ENCODE results near the gene GDI2. TPM values are rescaled to one million over a fixed set of nuclear protein-coding genes. Genes with fewer than 3 reads are reported as not detected.

Gene GDI2
- total RNA-seq, 2 donors from 2014 or later = 179 to 185 TPM

GRCh38 chr10:5806745-5807144 lies 6.5 kb downstream of the GDI2 start:
- Histone ChIP-seq H3K4me1 (peaks cover 56% of the 10 kb centered on the region), H3K4me3 (no peak overlapping the region), H3K36me3 (replicated peaks in 1 of 2; ENCODE audit: insufficient read depth in 1 of 2, low read depth in 2 of 2) (no peaks in the 10 kb centered on the region), H3K27me3 (no peaks in the 10 kb centered on the region), H3K9me3 (no peaks in the 10 kb centered on the region), H3K27ac (no peak overlapping the region)
- DNase-seq = no peak
- 35 to 53% methylated on average over 2 of the region's 2 CpGs for WGBS, 2 donors
- intact Hi-C loops (cut with DNase I) = no loop called here
- no peak for ATAC-seq
- TF ChIP-seq, protein P1, sequence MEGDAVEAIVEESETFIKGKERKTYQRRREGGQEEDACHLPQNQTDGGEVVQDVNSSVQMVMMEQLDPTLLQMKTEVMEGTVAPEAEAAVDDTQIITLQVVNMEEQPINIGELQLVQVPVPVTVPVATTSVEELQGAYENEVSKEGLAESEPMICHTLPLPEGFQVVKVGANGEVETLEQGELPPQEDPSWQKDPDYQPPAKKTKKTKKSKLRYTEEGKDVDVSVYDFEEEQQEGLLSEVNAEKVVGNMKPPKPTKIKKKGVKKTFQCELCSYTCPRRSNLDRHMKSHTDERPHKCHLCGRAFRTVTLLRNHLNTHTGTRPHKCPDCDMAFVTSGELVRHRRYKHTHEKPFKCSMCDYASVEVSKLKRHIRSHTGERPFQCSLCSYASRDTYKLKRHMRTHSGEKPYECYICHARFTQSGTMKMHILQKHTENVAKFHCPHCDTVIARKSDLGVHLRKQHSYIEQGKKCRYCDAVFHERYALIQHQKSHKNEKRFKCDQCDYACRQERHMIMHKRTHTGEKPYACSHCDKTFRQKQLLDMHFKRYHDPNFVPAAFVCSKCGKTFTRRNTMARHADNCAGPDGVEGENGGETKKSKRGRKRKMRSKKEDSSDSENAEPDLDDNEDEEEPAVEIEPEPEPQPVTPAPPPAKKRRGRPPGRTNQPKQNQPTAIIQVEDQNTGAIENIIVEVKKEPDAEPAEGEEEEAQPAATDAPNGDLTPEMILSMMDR (IDR thresholded peaks at IDR 0.05) = no peak
- no peak for TF ChIP-seq POLR2A (IDR thresholded peaks at IDR 0.05)

DNA sequence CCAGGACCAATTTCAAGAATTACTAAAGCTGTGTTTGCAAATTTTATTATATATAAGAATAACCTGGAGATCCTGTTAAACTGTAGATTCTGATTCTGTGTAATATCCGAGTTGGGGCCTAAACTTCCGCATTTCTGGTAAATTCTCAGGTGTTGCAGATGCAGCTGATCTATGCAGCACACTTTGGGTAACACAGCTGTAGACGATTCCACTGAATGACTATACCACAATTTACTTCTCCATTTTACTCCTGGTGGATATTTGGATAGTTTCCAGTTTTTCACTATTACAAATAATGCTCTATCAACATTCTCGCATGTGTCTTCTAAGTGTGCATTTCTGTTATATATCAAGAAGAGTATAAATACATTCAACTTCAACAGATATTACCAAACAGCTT lies 7.5 kb downstream of the GDI2 start:
- H3K9me3 ChIP-seq = no peaks in the 10 kb centered on the region
- intact Hi-C loops (cut with DNase I) = no loop called here
- no peaks in the 10 kb centered on the region for H3K36me3 ChIP-seq (replicated peaks in 1 of 2; ENCODE audit: insufficient read depth in 1 of 2, low read depth in 2 of 2)
- 60 to 81% methylated on average over 4 of the region's 4 CpGs for WGBS, 2 donors
- H3K4me3 ChIP-seq = no peak overlapping the region
- TF ChIP-seq, protein P1 (IDR thresholded peaks at IDR 0.05) = no peak
- no peak for TF ChIP-seq POLR2A (IDR thresholded peaks at IDR 0.05)
- no peak overlapping the region for H3K27ac ChIP-seq
- ATAC-seq (no peak), DNase-seq (no peak)
- no peaks in the 10 kb centered on the region for H3K27me3 ChIP-seq
- H3K4me1 ChIP-seq = peaks cover 55% of the 10 kb centered on the region

GRCh38 chr10:5805260-5805659 lies 8.0 kb downstream of the GDI2 start:
- Histone ChIP-seq H3K4me1 (peaks cover 50% of the 10 kb centered on the region), H3K27ac (no peak overlapping the region), H3K9me3 (no peaks in the 10 kb centered on the region), H3K36me3 (replicated peaks in 1 of 2; ENCODE audit: insufficient read depth in 1 of 2, low read depth in 2 of 2) (no peaks in the 10 kb centered on the region), H3K4me3 (no peak overlapping the region), H3K27me3 (no peaks in the 10 kb centered on the region)
- ATAC-seq = no peak
- DNase-seq = no peak
- no peak for TF ChIP-seq POLR2A (IDR thresholded peaks at IDR 0.05)
- TF ChIP-seq, protein P1 (IDR thresholded peaks at IDR 0.05) = no peak
- 91 to 95% methylated on average over 2 of the region's 2 CpGs for WGBS, 2 donors
- intact Hi-C loops (cut with DNase I) = no loop called here

DNA sequence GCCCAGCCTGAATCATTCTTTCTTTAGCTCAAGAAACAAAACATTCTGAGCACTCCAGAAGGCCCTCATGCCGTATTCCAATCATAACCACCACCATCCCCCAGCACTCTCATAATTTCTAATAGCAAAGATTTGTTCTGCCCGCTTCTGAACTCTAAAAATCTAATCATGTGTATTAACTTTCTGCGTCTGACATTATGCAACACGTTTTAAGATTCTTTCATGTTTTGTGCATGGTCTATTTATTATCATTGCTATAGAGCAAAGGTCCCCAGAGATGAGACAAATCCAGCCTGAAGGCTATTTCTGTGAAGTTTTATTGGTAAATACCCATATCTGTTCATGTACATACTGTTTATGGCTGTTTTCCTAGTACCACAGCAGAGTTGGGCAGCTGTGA lies 8.8 kb downstream of the GDI2 start:
- Histone ChIP-seq H3K27me3 (no peaks in the 10 kb centered on the region), H3K27ac (no peak overlapping the region), H3K36me3 (replicated peaks in 1 of 2; ENCODE audit: insufficient read depth in 1 of 2, low read depth in 2 of 2) (peaks cover 0 to 2% of the 10 kb centered on the region in 2 donors), H3K9me3 (no peaks in the 10 kb centered on the region), H3K4me3 (no peak overlapping the region), H3K4me1 (peaks cover 42% of the 10 kb centered on the region)
- TF ChIP-seq, protein P1 (IDR thresholded peaks at IDR 0.05) = no peak
- TF ChIP-seq POLR2A (IDR thresholded peaks at IDR 0.05) = no peak
- ATAC-seq (no peak), DNase-seq (no peak)
- intact Hi-C loops (cut with DNase I) = no loop called here
- WGBS, 2 donors = 84 to 92% methylated on average over 4 of the region's 4 CpGs

DNA sequence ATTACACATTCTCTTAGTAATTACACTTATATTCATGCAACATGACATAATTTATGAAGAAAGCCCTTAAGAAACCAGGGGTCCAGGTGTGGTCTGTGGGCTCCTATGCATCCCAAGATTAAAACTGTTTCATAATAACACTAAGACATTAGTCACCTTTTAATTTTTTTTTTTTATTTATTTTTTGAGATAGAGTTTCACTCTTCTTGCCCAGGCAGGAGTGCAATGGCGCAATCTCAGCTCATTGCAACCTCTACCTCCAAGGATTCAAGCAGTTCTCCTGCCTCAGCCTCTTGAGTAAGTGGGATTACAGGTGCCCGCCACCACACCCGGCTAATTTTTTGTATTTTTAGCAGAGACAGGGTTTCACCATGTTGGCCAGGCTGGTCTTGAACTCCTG lies 12.5 kb downstream of the GDI2 start:
- H3K4me3 ChIP-seq = no peak overlapping the region
- TF ChIP-seq, protein P1 (IDR thresholded peaks at IDR 0.05) = no peak
- no peak for TF ChIP-seq POLR2A (IDR thresholded peaks at IDR 0.05)
- no peak for DNase-seq
- H3K4me1 ChIP-seq = peaks cover 24% of the 10 kb centered on the region
- H3K9me3 ChIP-seq = no peaks in the 10 kb centered on the region
- H3K27ac ChIP-seq = no peak overlapping the region
- intact Hi-C loops (cut with DNase I) = no loop called here
- no peak for ATAC-seq
- no peaks in the 10 kb centered on the region for H3K27me3 ChIP-seq
- H3K36me3 ChIP-seq (replicated peaks in 1 of 2; ENCODE audit: insufficient read depth in 1 of 2, low read depth in 2 of 2) = peaks cover 0 to 15% of the 10 kb centered on the region in 2 donors
- WGBS, 2 donors = 91 to 93% methylated on average over 3 of the region's 3 CpGs

All from body of pancreas (tissue), 4 donors.